ENCODE measurements around the gene LRBA.

The LRBA gene

GRCh38 chr4:150385606-150386005, 629.5 kb downstream of the LRBA start:
- H3K4me3 ChIP-seq (ENCODE audit: low read depth, low read length) = no peak overlapping the region
- no peak for TF ChIP-seq CTCF (IDR thresholded peaks at IDR 0.05; ENCODE audit: insufficient read depth, low read depth, low read length, missing control alignments)
- no peak for DNase-seq (ENCODE audit: low read depth)

- no peak overlapping the region for H3K4me3 ChIP-seq (ENCODE audit: low read depth, low read length)
- no peak for DNase-seq (ENCODE audit: low read depth)
- TF ChIP-seq CTCF (IDR thresholded peaks at IDR 0.05; ENCODE audit: insufficient read depth, low read depth, low read length, missing control alignments) = no peak
These were observed 630.8 kb downstream of the LRBA start for GRCh38 chr4:150384249-150384648.

- TF ChIP-seq CTCF (IDR thresholded peaks at IDR 0.05; ENCODE audit: insufficient read depth, low read depth, low read length, missing control alignments) = no peak
- no peak overlapping the region for H3K4me3 ChIP-seq (ENCODE audit: low read depth, low read length)
- DNase-seq (ENCODE audit: low read depth) = no peak
These were observed 633.1 kb downstream of the LRBA start for GRCh38 chr4:150382028-150382427.

- no peak for DNase-seq (ENCODE audit: low read depth)
- no peak overlapping the region for H3K4me3 ChIP-seq (ENCODE audit: low read depth, low read length)
- TF ChIP-seq CTCF (IDR thresholded peaks at IDR 0.05; ENCODE audit: insufficient read depth, low read depth, low read length, missing control alignments) = no peak
These were observed 633.5 kb downstream of the LRBA start for GRCh38 chr4:150381609-150382008.

- DNase-seq (ENCODE audit: low read depth) = no peak
- no peak for TF ChIP-seq CTCF (IDR thresholded peaks at IDR 0.05; ENCODE audit: insufficient read depth, low read depth, low read length, missing control alignments)
These were observed 634.0 kb downstream of the LRBA start for GRCh38 chr4:150381036-150381435.

GRCh38 chr4:150379454-150379853, 635.6 kb downstream of the LRBA start:
- H3K4me3 ChIP-seq (ENCODE audit: low read depth, low read length) = no peak overlapping the region
- no peak for DNase-seq (ENCODE audit: low read depth)
- no peak for TF ChIP-seq CTCF (IDR thresholded peaks at IDR 0.05; ENCODE audit: insufficient read depth, low read depth, low read length, missing control alignments)

More at GRCh38 chr4:150381036-150381435, 634.0 kb downstream of the LRBA start:
- no peak overlapping the region for H3K4me3 ChIP-seq (ENCODE audit: low read depth, low read length)

GRCh38 chr4:150375025-150375424, 640.1 kb downstream of the LRBA start:
- DNase-seq (ENCODE audit: low read depth) = no peak
- TF ChIP-seq CTCF (IDR thresholded peaks at IDR 0.05; ENCODE audit: insufficient read depth, low read depth, low read length, missing control alignments) = no peak
- H3K4me3 ChIP-seq (ENCODE audit: low read depth, low read length) = no peak overlapping the region

All from GM12865 (cell line).